A673 (cell line): ENCODE data around the gene ADGRG3. TPM values are rescaled to one million over a fixed set of nuclear protein-coding genes. Genes with fewer than 3 reads are reported as not detected.
A peak's percentile ranks its signal among the peaks of the same experiment; 100 is the strongest.

ENCODE experiments used
- BruUV-seq: library from RNA; stranded (reverse); fragments of 400-500 nt; replicated peaks from 2 replicates; lab custom pipeline; 2021; lab: Mats Ljungman, UMichigan
- CTCF ChIA-PET: fragments of 300-600 bp; sonication (Branson Sonifier 250); formaldehyde crosslinking; loops from one replicate; lab custom pipeline; 2022; ENCODE audit warnings: antibody characterized with exemption; lab: Charles Lee
- POLR2A ChIA-PET: fragments of 300-600 bp; sonication (Branson Sonifier 250); formaldehyde crosslinking; loops from one replicate; lab custom pipeline; 2022; ENCODE audit warnings: antibody characterized with exemption; ENCODE audit not compliant: low non-redundant PET; lab: Charles Lee
- DNase-seq: peaks from one replicate; pipeline ENCODE4 v3.0.0-alpha.2; 2015; ENCODE audit warnings: low spot score
- H3K27ac ChIP-seq: fragments of 200-600 bp; sonication (generic); 2 replicates; pipeline ENCODE4 v1.5.1; 2016; ENCODE audit warnings: mixed run types, low read depth, mild to moderate bottlenecking, mixed read lengths, antibody characterized with exemption, low read length; ENCODE audit not compliant: poor library complexity, severe bottlenecking
- H3K27me3 ChIP-seq: fragments of 200-600 bp; sonication (generic); replicated peaks from 2 replicates; pipeline ENCODE4 v1.6.1; 2017; ENCODE audit warnings: mixed run types, low read depth, mild to moderate bottlenecking, mixed read lengths, antibody characterized with exemption, low read length; ENCODE audit not compliant: insufficient read depth, poor library complexity
- H3K36me3 ChIP-seq: fragments of 200-600 bp; sonication (generic); 2 replicates; pipeline ENCODE4 v1.6.1; 2016; ENCODE audit warnings: mixed run types, mild to moderate bottlenecking, mixed read lengths, antibody characterized with exemption, low read length; ENCODE audit not compliant: insufficient read depth, poor library complexity, severe bottlenecking
- H3K4me1 ChIP-seq: fragments of 200-600 bp; sonication (generic); 2 replicates; pipeline ENCODE4 v1.6.1; 2017; ENCODE audit warnings: mixed run types, mild to moderate bottlenecking, mixed read lengths, antibody characterized with exemption, low read length; ENCODE audit not compliant: insufficient read depth, poor library complexity, severe bottlenecking
- H3K4me3 ChIP-seq: fragments of 200-600 bp; sonication (generic); 2 replicates; pipeline ENCODE4 v1.5.1; 2016; ENCODE audit warnings: low read depth, mixed run types, mild to moderate bottlenecking, mixed read lengths, low read length; ENCODE audit not compliant: poor library complexity, severe bottlenecking
- H3K9me3 ChIP-seq: fragments of 200-600 bp; sonication (generic); 2 replicates; pipeline ENCODE4 v1.6.1; 2016; ENCODE audit warnings: mixed run types, low read depth, mild to moderate bottlenecking, mixed read lengths, antibody characterized with exemption, low read length; ENCODE audit not compliant: poor library complexity, severe bottlenecking
- CTCF ChIP-seq: fragments of 300-800, 200-600 bp; sonication (generic); conservative IDR thresholded peaks from 2 replicates; pipeline ENCODE4 v1.5.1; 2017; ENCODE audit warnings: low read depth, mild to moderate bottlenecking, antibody characterized with exemption, low read length, moderate library complexity, mixed read lengths
- EZH2 ChIP-seq: fragments of 200-600 bp; sonication (generic); IDR thresholded peaks from 2 replicates; pipeline ENCODE4 v1.6.1; 2017; ENCODE audit warnings: borderline replicate concordance, low read depth, mild to moderate bottlenecking, mixed read lengths, antibody characterized with exemption, low read length; ENCODE audit not compliant: poor library complexity, severe bottlenecking
- intact Hi-C: fragments of 100-400 bp; cut with micrococcal nuclease; formaldehyde crosslinking; loops from one replicate; pipeline ENCODE4 v1.10.0; 2022; ENCODE audit not compliant: unreplicated experiment
- total RNA-seq: library from RNA; stranded (reverse); gene quantifications from 2 replicates; pipeline ENCODE4 v1.2.3, GENCODE V29; 2021

Gene ADGRG3
- total RNA-seq, 1 experiment from 2014 or later = not detected

- BruUV-seq = no TSS peak
- intact Hi-C loops = no loop called here
- no peak overlapping the region for H3K4me3 ChIP-seq
- CTCF ChIA-PET = no interaction called here
- no peaks in the 10 kb centered on the region for H3K36me3 ChIP-seq
- H3K4me1 ChIP-seq = peaks cover 5% of the 10 kb centered on the region
- H3K9me3 ChIP-seq = no peaks in the 10 kb centered on the region
- TF ChIP-seq CTCF (no peak), EZH2 (no peak)
- peak; percentile 46 for DNase-seq
- POLR2A ChIA-PET = no interaction called here
- H3K27ac ChIP-seq = no peak overlapping the region
- H3K27me3 ChIP-seq = no peaks in the 10 kb centered on the region
Measured at GRCh38 chr16:57623251-57624043, 44.7 kb upstream of the ADGRG3 start.

- no peak for TF ChIP-seq CTCF
- TF ChIP-seq EZH2 = no peak
- Histone ChIP-seq H3K9me3 (no peaks in the 10 kb centered on the region), H3K27ac (no peak overlapping the region), H3K4me1 (peaks cover 8% of the 10 kb centered on the region), H3K27me3 (no peaks in the 10 kb centered on the region), H3K36me3 (no peaks in the 10 kb centered on the region), H3K4me3 (no peak overlapping the region)
- intact Hi-C loops = no loop called here
- POLR2A ChIA-PET = no interaction called here
- no TSS peak for BruUV-seq
- DNase-seq = no peak
- CTCF ChIA-PET = no interaction called here
Measured at GRCh38 chr16:57624044-57624688, 43.9 kb upstream of the ADGRG3 start.

GRCh38 chr16:57624806-57625500 lies 43.2 kb upstream of the ADGRG3 start:
- intact Hi-C loops = no loop called here
- Histone ChIP-seq H3K36me3 (no peaks in the 10 kb centered on the region), H3K4me3 (no peak overlapping the region), H3K27me3 (no peaks in the 10 kb centered on the region), H3K4me1 (peaks cover 8% of the 10 kb centered on the region), H3K27ac (no peak overlapping the region), H3K9me3 (no peaks in the 10 kb centered on the region)
- BruUV-seq = no TSS peak
- DNase-seq = no peak
- ChIA-PET CTCF (no interaction called here), POLR2A (no interaction called here)
- TF ChIP-seq EZH2 = no peak
